HepG2 (cell line): Measurements from ENCODE around the gene ARL2. TPM values are rescaled to one million over a fixed set of nuclear protein-coding genes. Genes with fewer than 3 reads are reported as not detected.

ENCODE experiments used
- ATAC-seq: fragments of 200-7000 bp; cut with Tn5 transposase; 3 replicates; pipeline ENCODE4 v1.9.1; 2020; ENCODE audit warnings: mild to moderate bottlenecking, moderate library complexity
- BruUV-seq: library from RNA; stranded (reverse); fragments of 400-500 nt; replicated peaks from 2 replicates; lab custom pipeline; 2021; lab: Mats Ljungman, UMichigan
- CTCF ChIA-PET: fragments of 300-600 bp; formaldehyde crosslinking; extraction: SDS; loops from one replicate; lab custom pipeline; 2021; ENCODE audit warnings: low total read pairs, inconsistent platforms, low intra/inter-chr PET ratio; lab: Yijun Ruan, JAX
- POLR2A ChIA-PET: fragments of 350-600 bp; sonication (Branson Sonifier 250); formaldehyde crosslinking; loops from one replicate; lab custom pipeline; 2020; ENCODE audit warnings: antibody characterized with exemption, inconsistent platforms; lab: Yijun Ruan, JAX
- DNase-seq: peaks from one replicate; pipeline ENCODE4 v3.0.0-alpha.2; 2015; ENCODE audit warnings: low spot score
- FAIRE-seq: peaks from 3 replicates; lab custom pipeline; 2011; peaks lifted over from hg19 to GRCh38; lab: Jason Lieb, UNC
- H2AFZ ChIP-seq: one replicate; pipeline ENCODE4 v1.6.1; 2011; ENCODE audit warnings: low read length, inconsistent platforms
- H3K27ac ChIP-seq: fragments of 300-600 bp; 3 replicates; pipeline ENCODE4 v1.8.0; 2011; ENCODE audit warnings: mixed run types, mild to moderate bottlenecking, mixed read lengths, low read length, inconsistent platforms; ENCODE audit not compliant: insufficient read depth; ENCODE audit errors: extremely low read length
- H3K27me3 ChIP-seq, 2 experiments: fragments of 200-600 bp in 1 of 2; 2 replicates in 1 of 2; 3 replicates in 1 of 2; pipeline versions ENCODE4 v1.6.0 to v1.8.0; 2011; ENCODE audit warnings: low read length in 2 of 2, mild to moderate bottlenecking in 2 of 2, moderate library complexity in 2 of 2, inconsistent platforms in 1 of 2; ENCODE audit not compliant: insufficient read depth in 2 of 2, control insufficient read depth in 1 of 2
- H3K36me3 ChIP-seq, 2 experiments: fragments of 200-600 bp in 1 of 2; replicated peaks in 1 of 2; 2 replicates in 1 of 2; 3 replicates in 1 of 2; pipeline versions ENCODE4 v1.5.1 to v1.8.0; 2011; ENCODE audit warnings: low read length in 2 of 2, inconsistent platforms in 1 of 2; ENCODE audit not compliant: insufficient read depth in 2 of 2, control insufficient read depth in 1 of 2
- H3K4me1 ChIP-seq: 2 replicates; pipeline ENCODE4 v1.5.1; 2012; ENCODE audit warnings: low read length, inconsistent platforms; ENCODE audit not compliant: insufficient read depth
- H3K4me2 ChIP-seq: 2 replicates; pipeline ENCODE4 v1.6.0; 2011; ENCODE audit warnings: low read depth, low read length, inconsistent platforms
- H3K4me3 ChIP-seq, 3 experiments: fragments of 200-600 bp in 1 of 3; sonication (generic), shearing (Covaris generic) in 1 of 3; replicated peaks in 1 of 3; 2 replicates each; pipeline ENCODE4 v1.5.1; 2011 to 2016; ENCODE audit warnings: low read length in 3 of 3, inconsistent platforms in 2 of 3, low read depth in 2 of 3, mild to moderate bottlenecking in 2 of 3, control low read depth in 1 of 3, mixed read lengths in 1 of 3; ENCODE audit not compliant: insufficient read depth in 1 of 3
- H3K79me2 ChIP-seq: one replicate; pipeline ENCODE4 v1.6.1; 2011; ENCODE audit warnings: low read length, inconsistent platforms; ENCODE audit not compliant: insufficient read depth
- H3K9ac ChIP-seq: 2 replicates; pipeline ENCODE4 v1.6.0; 2011; ENCODE audit warnings: mild to moderate bottlenecking, low read depth, low read length, inconsistent platforms; ENCODE audit not compliant: insufficient read depth
- H3K9me3 ChIP-seq: 2 replicates; pipeline ENCODE4 v1.5.1; 2012; ENCODE audit warnings: mild to moderate bottlenecking, low read length
- H4K20me1 ChIP-seq: 2 replicates; pipeline ENCODE4 v1.6.0; 2011; ENCODE audit warnings: inconsistent platforms, mild to moderate bottlenecking, low read length, moderate library complexity; ENCODE audit not compliant: insufficient read depth
- AGO2 ChIP-seq: fragments of 200-400 bp; formaldehyde crosslinking; optimal IDR thresholded peaks from 2 replicates; pipeline ENCODE3; 2017; ENCODE audit warnings: mild to moderate bottlenecking, low read depth, low read length, moderate library complexity
- BORCS8-MEF2B ChIP-seq: sonication (generic); formaldehyde crosslinking; IDR thresholded peaks from 2 replicates; pipeline ENCODE4 v1.8.0; 2022; ENCODE audit warnings: mild to moderate bottlenecking, missing genetic modification reagents
- GLMP ChIP-seq: sonication (generic); formaldehyde crosslinking; IDR thresholded peaks from 2 replicates; pipeline ENCODE4 v1.9.0; 2021; ENCODE audit warnings: missing genetic modification reagents, mild to moderate bottlenecking, borderline replicate concordance
- HDAC1 ChIP-seq: sonication (generic); formaldehyde crosslinking; IDR thresholded peaks from 2 replicates; pipeline ENCODE4 v1.5.1; 2020; ENCODE audit warnings: mild to moderate bottlenecking, missing genetic modification reagents
- IRF2 ChIP-seq: IDR thresholded peaks from 2 replicates; pipeline ENCODE4 v1.6.1; 2018; ENCODE audit warnings: missing genetic modification reagents, missing compliant biosample characterization
- TCF7 ChIP-seq: sonication (generic); IDR thresholded peaks from 2 replicates; pipeline ENCODE4 v1.6.1; 2016; ENCODE audit warnings: antibody characterized with exemption, low read depth
- YEATS4 ChIP-seq: sonication (generic); formaldehyde crosslinking; IDR thresholded peaks from 2 replicates; pipeline ENCODE4 v1.4.0; 2020; ENCODE audit warnings: missing genetic modification reagents, borderline replicate concordance
- ZNF121 ChIP-seq: sonication (generic); formaldehyde crosslinking; IDR thresholded peaks from 2 replicates; pipeline ENCODE4 v1.5.0; 2020; ENCODE audit warnings: mild to moderate bottlenecking, missing genetic modification reagents
- ZNF296 ChIP-seq: sonication (generic); formaldehyde crosslinking; conservative IDR thresholded peaks from 2 replicates; pipeline ENCODE4 v1.5.0; 2020; ENCODE audit warnings: mild to moderate bottlenecking, missing genetic modification reagents
- ZNF335 ChIP-seq: sonication (generic); formaldehyde crosslinking; IDR thresholded peaks from 2 replicates; pipeline ENCODE4 v1.4.0; 2020; ENCODE audit warnings: missing genetic modification reagents
- ZNF552 ChIP-seq: sonication (generic); formaldehyde crosslinking; IDR thresholded peaks from 2 replicates; pipeline ENCODE4 v1.9.0; 2022; ENCODE audit warnings: missing genetic modification reagents, mild to moderate bottlenecking, borderline replicate concordance
- WGBS: methylation state at CpG from one replicate; pipeline ENCODE4 v1.1.6; 2017; ENCODE audit warnings: low lambda C conversion rate; 5-methylcytosine and 5-hydroxymethylcytosine counted together
- in situ Hi-C: cut with HindIII; loops from 2 replicates; pipeline ENCODE4 v1.10.0; 2017; ENCODE audit warnings: low pct_unique_long_range_greater_than_20kb; ENCODE audit not compliant: extremely low pct_ligation_motif_present
- intact Hi-C: fragments of 100-400 bp; cut with micrococcal nuclease; formaldehyde crosslinking; loops from one replicate; pipeline ENCODE4 v1.10.0; 2022; ENCODE audit not compliant: unreplicated experiment
- polyA plus RNA-seq, 8 experiments: library from polyadenylated mRNA; depleted of rRNA in 3 of 8; stranded (reverse) in 7 of 8; unstranded in 1 of 8; fragments of >200 nt; fragmentation: Illumina TruSeq in 4 of 8; extraction: Trizol in 4 of 8; gene quantifications; 2 replicates each; pipeline versions ENCODE4 v1.2.1 to v1.2.3, GENCODE V29; 2011 to 2016; ENCODE audit warnings: low read depth in 4 of 8, missing spikeins in 1 of 8, mixed read lengths in 1 of 8; ENCODE audit not compliant: insufficient read depth in 1 of 8
- total RNA-seq, 5 experiments: library from RNA; depleted of rRNA; stranded (reverse); fragments of >200 nt; fragmentation: Illumina TruSeq; extraction: Trizol; gene quantifications; 2 replicates each; pipeline ENCODE4 v1.2.3, GENCODE V29; 2016; ENCODE audit warnings: low read depth in 1 of 5
- TF ChIP-seq, protein P1 (sequence below): sonication (generic); formaldehyde crosslinking; IDR thresholded peaks from 2 replicates; pipeline ENCODE4 v1.4.0; 2020; ENCODE audit warnings: missing genetic modification reagents
- TF ChIP-seq, protein P2 (sequence below): sonication (generic); formaldehyde crosslinking; IDR thresholded peaks from 2 replicates; pipeline ENCODE4 v1.5.1; 2020; ENCODE audit warnings: missing genetic modification reagents, mild to moderate bottlenecking, borderline replicate concordance
- TF ChIP-seq, protein P3 (sequence below): fragments of 450-650 bp; IDR thresholded peaks from 2 replicates; pipeline ENCODE4 v1.6.1; 2016
- TF ChIP-seq, protein P4 (sequence below): sonication (generic); formaldehyde crosslinking; IDR thresholded peaks from 2 replicates; pipeline ENCODE4 v1.4.0; 2020; ENCODE audit warnings: missing genetic modification reagents

Gene ARL2
- total and polyA plus RNA-seq, 2 of the 13 experiments (the other 11 are each of a cell fraction or from before 2014, with no cell fraction given) = 82.9 to 84.4 TPM

GRCh38 chr11:65014726-65015227 lies 817 bp downstream of the ARL2 start:
- Histone ChIP-seq H3K27ac (peak overlapping the region; percentile 72), H3K4me3 (peak overlapping the region; percentile 77 to 81 (median 80)), H4K20me1 (no peaks in the 10 kb centered on the region), H2AFZ (no peak overlapping the region), H3K9me3 (no peaks in the 10 kb centered on the region), H3K79me2 (no peaks in the 10 kb centered on the region), H3K36me3 (no peaks in the 10 kb centered on the region), H3K4me1 (peaks cover 39% of the 10 kb centered on the region), H3K9ac (peak overlapping the region; percentile 68), H3K27me3 (no peaks in the 10 kb centered on the region), H3K4me2 (peak overlapping the region; percentile 80)
- POLR2A ChIA-PET = interaction anchor here (1.2 to 3.2 kb wide), 22 partner anchors 10 to 236 kb away, joined by 3 to 42 read pairs (median 5); partner anchors contain the start of genes BATF2, CAPN1, FAU and GPHA2
- 39% methylated on average over 15 of the region's 23 CpGs for WGBS
- BruUV-seq = no TSS peak
- FAIRE-seq (no peak), DNase-seq (no peak), ATAC-seq (peak; percentile 29)
- in situ Hi-C loops = no loop called here
- CTCF ChIA-PET = interaction anchor here (1.1 to 1.8 kb wide), 5 partner anchors 13 to 103 kb away, joined by 3 to 9 read pairs (median 5); partner anchors contain the start of genes SNX15 and ZNHIT2
- intact Hi-C loops = loop anchor here (1.0 to 2.0 kb wide), 2 partner anchors 64 to 167 kb away; no protein-coding TSS in a partner anchor
- TF ChIP-seq, protein P1, sequence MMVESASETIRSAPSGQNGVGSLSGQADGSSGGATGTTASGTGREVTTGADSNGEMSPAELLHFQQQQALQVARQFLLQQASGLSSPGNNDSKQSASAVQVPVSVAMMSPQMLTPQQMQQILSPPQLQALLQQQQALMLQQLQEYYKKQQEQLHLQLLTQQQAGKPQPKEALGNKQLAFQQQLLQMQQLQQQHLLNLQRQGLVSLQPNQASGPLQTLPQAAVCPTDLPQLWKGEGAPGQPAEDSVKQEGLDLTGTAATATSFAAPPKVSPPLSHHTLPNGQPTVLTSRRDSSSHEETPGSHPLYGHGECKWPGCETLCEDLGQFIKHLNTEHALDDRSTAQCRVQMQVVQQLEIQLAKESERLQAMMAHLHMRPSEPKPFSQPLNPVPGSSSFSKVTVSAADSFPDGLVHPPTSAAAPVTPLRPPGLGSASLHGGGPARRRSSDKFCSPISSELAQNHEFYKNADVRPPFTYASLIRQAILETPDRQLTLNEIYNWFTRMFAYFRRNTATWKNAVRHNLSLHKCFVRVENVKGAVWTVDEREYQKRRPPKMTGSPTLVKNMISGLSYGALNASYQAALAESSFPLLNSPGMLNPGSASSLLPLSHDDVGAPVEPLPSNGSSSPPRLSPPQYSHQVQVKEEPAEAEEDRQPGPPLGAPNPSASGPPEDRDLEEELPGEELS = 0 out of 2 replicates have a peak, but pooled peaks have one; percentile 4
- TF ChIP-seq, protein P2, sequence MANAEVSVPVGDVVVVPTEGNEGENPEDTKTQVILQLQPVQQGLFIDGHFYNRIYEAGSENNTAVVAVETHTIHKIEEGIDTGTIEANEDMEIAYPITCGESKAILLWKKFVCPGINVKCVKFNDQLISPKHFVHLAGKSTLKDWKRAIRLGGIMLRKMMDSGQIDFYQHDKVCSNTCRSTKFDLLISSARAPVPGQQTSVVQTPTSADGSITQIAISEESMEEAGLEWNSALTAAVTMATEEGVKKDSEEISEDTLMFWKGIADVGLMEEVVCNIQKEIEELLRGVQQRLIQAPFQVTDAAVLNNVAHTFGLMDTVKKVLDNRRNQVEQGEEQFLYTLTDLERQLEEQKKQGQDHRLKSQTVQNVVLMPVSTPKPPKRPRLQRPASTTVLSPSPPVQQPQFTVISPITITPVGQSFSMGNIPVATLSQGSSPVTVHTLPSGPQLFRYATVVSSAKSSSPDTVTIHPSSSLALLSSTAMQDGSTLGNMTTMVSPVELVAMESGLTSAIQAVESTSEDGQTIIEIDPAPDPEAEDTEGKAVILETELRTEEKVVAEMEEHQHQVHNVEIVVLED (CRISPR knock-in tag) = no peak
- TF ChIP-seq TCF7 (no peak), YEATS4 (peak; percentile 2; the same call in 1 of the 2 replicates), GLMP (CRISPR knock-in tag) (no peak), ZNF335 (CRISPR knock-in tag) (no peak), HDAC1 (CRISPR knock-in tag) (peak; percentile 7; the same call in 1 of the 2 replicates), IRF2 (CRISPR knock-in tag) (no peak), ZNF121 (CRISPR knock-in tag) (peak; percentile 98), ZNF296 (CRISPR knock-in tag) (no peak), ZNF552 (no peak), BORCS8-MEF2B (CRISPR knock-in tag) (no peak), AGO2 (peak; percentile 40)
- TF ChIP-seq, protein P3, sequence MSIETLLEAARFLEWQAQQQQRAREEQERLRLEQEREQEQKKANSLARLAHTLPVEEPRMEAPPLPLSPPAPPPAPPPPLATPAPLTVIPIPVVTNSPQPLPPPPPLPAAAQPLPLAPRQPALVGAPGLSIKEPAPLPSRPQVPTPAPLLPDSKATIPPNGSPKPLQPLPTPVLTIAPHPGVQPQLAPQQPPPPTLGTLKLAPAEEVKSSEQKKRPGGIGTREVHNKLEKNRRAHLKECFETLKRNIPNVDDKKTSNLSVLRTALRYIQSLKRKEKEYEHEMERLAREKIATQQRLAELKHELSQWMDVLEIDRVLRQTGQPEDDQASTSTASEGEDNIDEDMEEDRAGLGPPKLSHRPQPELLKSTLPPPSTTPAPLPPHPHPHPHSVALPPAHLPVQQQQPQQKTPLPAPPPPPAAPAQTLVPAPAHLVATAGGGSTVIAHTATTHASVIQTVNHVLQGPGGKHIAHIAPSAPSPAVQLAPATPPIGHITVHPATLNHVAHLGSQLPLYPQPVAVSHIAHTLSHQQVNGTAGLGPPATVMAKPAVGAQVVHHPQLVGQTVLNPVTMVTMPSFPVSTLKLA = no peak
- TF ChIP-seq, protein P4, sequence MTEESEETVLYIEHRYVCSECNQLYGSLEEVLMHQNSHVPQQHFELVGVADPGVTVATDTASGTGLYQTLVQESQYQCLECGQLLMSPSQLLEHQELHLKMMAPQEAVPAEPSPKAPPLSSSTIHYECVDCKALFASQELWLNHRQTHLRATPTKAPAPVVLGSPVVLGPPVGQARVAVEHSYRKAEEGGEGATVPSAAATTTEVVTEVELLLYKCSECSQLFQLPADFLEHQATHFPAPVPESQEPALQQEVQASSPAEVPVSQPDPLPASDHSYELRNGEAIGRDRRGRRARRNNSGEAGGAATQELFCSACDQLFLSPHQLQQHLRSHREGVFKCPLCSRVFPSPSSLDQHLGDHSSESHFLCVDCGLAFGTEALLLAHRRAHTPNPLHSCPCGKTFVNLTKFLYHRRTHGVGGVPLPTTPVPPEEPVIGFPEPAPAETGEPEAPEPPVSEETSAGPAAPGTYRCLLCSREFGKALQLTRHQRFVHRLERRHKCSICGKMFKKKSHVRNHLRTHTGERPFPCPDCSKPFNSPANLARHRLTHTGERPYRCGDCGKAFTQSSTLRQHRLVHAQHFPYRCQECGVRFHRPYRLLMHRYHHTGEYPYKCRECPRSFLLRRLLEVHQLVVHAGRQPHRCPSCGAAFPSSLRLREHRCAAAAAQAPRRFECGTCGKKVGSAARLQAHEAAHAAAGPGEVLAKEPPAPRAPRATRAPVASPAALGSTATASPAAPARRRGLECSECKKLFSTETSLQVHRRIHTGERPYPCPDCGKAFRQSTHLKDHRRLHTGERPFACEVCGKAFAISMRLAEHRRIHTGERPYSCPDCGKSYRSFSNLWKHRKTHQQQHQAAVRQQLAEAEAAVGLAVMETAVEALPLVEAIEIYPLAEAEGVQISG = no peak
